HG03103 (cell line): ENCODE results near the gene PTPRM.

ENCODE experiments used
- ATAC-seq: cut with Tn5 transposase; IDR thresholded peaks from one replicate; pipeline ENCODE4 v1.9.1; 2021; ENCODE audit warnings: low read depth; ENCODE audit not compliant: unreplicated experiment

The PTPRM gene

DNA sequence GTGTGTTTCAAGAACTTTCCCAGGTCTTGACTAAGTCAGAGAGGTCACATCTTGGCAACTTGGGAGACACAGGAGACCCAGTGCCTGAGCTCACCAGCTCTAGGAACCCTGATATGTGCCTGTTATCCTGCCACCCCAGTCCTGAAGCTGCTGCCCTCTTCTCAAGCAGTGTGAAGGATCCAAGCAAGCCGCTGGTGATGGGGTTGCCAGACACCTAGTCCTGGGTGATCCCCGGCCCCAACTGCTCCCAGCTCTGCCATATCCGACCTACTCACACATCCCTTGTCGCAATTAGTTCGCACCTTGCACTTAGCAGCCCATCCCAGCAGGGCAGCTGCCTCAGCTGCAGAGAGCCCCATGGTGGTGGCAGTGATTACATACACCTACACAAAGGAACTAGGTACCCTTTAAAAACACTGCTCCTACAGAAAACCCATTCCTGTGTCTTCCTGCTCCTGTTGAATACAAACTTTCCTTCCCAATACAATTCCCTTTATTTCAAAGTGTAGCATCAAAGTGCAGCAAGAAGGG, 794.9 kb downstream of the PTPRM start:
- no peak for ATAC-seq

DNA sequence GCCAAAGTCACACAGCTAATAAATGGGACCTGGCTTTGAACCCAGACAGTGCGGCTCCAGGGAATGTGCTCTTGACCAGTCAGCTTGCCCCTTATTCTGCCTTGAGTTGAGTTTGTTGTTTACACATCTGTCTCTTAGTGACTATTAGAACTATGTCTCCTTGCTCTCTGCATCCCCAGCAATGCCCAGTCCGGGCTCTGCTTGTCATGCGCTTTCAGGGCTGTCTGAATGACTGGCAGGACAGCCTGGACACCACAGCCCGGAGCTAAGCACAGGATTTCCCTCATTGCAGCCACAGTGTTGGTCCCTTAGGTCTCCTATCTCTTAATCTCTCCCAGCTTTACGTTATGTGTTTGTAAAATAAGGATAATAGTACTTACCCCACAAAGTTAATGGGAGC, 795.7 kb downstream of the PTPRM start:
- ATAC-seq: no peak

DNA sequence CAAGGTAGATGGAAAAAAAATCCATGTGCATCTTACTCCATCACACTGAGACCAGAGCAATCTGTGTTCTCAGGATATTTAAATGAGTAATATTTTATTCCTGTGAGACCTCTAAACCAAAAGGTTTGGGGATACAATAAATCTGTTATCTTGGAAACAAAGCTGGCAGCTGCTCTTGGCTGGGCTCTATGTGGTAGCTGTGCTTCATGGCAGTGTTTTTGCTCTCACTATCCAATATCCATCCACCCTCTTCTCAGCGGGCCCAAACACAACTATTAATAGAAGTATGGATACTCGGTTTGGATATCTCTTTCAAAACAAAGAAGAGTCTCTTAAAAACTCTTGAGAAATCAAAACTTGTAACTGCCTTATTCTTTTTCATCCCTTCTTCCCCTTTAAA, 797.3 kb downstream of the PTPRM start:
- ATAC-seq: no peak

DNA sequence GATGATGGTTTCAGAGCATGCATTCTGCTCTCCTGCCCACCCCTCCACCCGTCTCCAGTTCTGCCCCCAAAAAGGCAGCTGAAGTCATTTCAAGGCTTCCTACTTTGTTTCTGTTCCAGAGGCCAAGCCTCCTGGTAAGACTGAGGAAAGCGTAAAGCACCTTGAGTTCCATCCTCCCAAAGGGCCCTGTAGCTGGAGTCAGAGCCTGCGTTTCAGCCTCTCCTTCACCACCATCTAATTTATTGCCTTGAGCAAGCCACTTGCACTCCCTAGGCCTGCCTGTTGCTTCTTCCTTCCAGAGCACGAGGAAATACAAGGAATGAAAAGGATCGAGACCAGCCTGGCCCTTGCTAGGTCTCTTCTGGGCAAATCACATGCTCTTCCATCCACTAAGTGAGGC, 797.9 kb downstream of the PTPRM start:
- no peak for ATAC-seq

DNA sequence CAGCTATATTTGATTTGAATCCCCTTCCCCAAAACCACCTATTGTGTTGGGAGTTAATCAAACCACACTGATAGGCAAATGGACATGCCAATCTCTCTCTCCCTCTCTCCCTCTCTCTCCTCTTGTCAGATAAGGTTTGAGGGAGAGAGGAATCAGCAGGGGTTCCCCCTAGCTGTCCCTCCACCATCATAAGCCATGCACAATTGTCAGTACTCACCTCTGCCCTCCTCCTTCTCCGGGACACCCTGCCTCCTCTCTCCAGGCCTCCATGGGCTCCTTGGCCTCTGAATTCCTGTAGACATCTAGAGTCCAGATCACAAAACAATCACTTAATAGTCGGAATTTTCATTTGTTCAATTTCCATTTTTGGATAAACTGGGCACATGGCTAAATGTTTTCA, 798.4 kb downstream of the PTPRM start:
- ATAC-seq: no peak

DNA sequence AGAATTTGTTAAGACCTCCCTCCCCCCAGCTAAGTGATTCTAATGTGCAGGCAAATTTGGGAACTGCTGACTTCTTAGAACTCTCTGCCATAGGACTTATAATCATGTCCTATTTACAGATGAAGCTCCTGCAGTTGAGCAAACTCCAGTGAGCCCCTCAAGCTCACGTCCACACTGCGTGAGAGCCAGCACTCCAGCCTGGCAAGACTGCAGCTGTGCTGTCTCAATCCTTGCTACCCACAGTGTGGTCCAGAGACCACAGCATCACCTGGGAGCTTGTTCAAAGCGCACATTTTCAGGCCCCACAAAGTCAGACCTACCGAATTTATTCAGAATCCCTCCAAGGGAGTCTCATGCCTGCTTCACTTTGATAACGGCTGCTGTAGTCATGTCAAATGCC, 799.0 kb downstream of the PTPRM start:
- no peak for ATAC-seq

DNA sequence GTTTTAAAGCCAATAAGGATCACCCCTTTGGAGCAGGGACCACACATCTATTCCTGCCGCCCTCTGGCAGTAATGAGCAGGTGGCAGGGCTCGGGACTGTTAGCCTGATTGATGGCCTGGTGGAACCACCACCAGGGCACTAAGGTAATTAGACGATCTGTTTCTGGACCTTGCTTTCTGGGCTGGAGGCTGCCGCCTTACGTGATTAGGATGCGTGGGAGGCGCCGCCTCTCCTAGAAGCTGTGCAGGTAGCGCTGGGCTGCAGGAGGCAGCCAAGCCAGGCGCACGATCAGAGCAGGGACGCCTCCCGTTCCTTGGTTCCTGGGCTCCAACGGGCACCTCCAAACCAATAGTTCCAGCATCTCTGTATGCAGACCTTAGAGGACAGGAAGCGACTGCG, 799.5 kb downstream of the PTPRM start:
- ATAC-seq: no peak

DNA sequence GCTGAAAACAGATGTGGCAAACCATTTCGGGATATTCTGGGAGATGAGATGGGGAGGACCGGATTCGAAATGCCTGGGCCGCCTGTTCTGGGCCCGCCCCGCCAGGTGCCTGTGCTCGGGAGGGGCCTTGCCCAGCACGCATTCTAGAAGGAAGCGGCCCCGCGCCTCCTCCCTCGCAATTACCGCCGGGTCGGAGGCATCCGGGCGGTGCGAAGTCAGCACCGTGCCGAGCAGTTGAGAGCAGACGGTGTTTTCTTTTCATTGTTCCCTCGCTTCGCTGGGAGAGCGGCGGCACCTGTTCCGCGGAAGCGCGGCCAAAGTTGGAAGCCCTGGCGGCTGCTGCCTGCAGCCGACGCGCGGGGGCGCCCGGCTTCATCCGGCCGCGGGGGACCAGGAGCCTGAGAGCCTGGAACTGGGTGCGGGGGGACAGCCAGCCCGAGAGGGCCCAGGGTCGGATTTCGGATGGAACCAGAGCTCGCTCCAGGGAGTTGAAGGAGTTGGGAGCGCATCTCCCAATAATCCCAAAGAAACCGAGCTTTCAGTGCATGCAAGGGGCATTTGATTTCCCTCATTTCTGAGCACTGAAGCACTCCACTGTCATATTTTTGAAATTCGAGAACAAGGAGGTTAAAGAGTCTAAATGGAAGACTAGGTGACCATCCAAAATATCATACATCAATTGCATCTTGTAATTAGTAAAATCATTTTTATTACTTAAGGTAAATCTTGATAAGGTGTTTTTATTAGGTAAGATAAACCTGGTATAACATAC, 800.3 kb downstream of the PTPRM start:
- no peak for ATAC-seq

DNA sequence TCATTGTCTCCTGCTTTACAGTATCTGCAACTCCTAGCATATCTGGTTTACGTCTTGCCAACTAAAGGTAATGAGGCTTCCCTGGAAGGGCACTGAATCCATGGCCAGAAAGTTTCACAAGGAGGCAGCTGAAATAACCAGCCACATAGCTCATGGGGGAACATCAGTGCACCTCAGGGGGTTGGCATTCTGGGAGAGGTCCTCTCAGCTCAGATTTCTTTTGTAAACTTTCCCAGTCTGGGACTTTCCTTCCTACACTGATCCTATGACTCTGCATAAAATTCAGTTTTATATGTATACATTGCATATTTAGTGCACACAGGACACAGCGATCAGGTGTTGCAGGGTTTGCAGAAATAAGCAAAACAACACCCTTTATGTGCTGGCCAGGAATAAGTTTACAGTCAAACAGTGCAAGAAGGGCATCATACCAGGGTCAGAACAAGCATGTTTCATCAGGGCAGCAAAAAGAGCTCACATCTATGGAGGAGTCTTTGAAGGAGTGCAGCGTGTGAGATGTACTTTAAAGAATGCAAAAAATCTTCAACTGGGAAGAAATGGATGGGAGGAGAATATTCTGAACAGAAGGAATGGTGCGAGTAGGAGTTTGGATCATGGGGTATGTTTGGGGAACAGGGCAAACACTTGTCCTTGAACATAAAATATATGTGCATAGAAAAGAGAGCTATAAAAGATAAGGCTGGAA, 801.5 kb downstream of the PTPRM start:
- no peak for ATAC-seq

DNA sequence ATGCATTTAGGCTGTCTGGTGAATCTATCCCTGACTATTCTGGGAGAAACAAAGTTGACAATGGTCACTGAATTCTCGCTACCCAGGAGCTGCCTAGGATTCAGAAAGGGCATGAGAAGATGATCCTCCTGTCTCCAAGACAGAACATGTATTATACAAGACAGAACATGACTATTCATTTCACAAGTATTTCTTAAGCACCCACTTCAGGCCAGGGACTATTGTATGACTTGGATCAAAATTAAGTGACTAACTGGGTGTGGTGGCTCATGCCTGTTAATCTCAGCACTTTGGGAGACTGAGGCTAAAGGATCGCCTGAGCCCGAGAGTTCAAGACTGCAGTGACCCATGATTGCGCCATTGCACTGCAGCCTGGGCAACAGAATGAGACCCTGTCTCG, 806.4 kb downstream of the PTPRM start:
- ATAC-seq: no peak

DNA sequence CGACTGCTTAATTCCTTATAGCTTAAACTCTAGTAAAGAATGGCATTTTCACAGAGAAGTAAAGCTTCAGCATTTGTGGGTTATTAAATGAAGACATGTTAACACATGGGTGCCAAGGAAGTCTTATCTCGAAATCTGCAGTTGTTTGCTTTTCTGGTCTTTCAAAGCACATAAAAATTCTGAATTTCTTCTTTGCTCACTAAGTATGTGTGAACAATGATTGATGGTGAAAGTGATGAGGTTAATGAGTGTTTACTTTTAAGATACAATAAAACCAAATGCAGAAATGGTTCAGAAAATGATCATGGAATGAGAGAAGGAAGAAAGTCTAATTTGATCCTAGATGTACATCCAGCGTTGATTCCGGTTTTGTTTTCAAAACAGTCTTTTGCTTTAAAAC, 807.6 kb downstream of the PTPRM start:
- ATAC-seq: no peak

DNA sequence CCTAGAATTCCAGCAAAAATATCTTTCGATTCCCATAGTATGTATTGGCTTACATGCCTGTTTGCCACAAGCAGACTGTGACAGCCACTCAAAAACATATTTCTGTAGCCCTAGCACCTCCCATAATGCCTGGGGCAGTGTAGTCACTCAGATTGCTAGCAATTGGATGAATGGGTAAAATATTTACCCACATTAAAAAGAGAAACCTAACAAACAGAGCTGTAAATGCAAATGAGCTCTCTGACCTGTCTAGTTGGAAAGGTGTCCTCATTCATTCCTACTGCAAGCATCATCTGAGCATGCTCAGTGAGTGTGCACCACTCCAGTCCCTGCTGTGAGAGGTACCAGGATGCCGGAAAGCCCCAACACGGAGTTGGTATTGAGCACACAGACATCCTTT, 808.1 kb downstream of the PTPRM start:
- ATAC-seq: no peak

DNA sequence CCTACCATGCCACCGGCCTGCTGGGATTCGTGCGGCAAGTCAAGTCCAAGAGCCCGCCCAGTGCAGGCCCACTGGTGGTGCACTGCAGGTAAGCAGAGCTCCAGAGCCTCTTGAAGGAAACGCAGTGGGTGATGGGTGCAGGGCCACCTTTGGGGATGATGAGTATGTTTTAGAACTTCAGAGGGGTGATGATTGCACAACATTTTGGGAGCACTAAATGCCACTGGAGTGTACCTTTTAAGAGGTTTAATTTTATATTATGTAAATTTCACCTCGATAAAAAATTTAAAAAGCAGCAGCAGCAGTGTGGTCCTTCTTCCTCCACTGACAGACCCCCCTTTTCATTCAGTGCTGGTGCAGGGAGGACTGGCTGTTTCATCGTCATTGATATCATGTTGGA, 809.0 kb downstream of the PTPRM start:
- no peak for ATAC-seq

DNA sequence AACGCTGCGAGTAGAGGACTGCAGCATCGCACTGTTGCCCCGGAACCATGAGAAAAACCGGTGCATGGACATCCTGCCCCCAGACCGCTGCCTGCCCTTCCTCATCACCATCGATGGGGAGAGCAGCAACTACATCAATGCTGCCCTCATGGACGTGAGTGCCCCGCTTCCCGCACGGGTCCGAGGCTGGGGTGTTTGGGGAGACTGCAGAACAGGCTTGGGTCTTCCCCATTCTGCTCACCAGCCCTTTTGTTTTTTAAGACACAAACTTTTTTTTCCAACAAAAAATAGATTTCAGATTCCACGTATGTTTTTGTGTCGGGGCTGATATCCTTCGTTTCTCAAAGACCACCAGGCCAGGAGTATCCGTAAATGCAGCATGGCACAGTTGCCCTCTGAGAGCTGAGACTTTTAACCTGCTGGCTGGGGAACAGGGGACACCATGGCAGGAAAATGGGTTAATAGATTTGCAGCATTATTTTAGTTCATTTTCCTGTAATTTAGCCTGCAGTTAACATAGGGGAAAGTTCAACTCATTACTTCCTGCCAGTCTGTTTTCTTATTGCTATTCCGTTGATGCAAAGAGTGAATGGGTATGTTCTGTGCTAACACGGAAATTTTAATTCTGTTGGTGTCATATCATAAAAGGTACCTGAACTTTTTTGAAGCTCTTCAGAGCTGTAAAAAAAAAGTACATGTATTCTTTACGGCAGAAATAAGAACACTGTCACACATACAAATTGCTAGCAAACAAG, 812.2 kb downstream of the PTPRM start:
- ATAC-seq: no peak

DNA sequence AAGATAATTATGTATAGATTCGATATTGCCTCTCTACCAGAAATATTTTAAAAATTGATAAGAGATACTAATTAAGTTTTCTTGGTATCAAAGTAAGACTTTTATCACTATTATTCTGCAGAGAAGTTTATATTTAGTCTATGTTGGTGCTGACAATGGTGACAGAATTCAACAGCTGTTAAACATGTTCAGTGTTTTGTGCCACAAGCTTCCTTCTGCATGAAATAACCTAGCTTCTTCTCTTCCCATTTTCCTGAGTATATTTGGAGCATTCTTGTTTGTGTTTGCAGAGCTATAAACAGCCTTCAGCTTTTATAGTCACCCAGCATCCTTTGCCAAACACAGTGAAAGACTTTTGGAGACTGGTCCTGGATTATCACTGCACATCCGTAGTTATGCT, 812.9 kb downstream of the PTPRM start:
- ATAC-seq: no peak

DNA sequence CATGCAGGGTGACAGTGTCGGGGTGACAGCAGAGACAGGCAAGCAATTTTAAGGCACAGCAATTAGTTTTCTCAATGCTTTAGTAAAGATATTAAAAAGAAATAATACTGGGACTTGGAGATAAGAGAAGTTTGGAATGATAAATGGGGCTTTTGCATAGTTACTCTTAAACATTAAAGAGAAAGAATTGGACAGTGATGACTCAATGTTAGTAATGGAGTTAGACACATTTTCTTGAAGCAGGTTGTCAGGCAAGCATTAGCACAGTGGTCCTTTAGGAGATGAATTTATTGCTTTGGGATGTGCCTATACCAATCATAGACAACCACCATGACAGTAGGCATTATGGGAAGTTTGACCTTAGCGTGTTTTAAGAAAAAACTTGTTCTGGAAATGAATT, 813.8 kb downstream of the PTPRM start:
- no peak for ATAC-seq

DNA sequence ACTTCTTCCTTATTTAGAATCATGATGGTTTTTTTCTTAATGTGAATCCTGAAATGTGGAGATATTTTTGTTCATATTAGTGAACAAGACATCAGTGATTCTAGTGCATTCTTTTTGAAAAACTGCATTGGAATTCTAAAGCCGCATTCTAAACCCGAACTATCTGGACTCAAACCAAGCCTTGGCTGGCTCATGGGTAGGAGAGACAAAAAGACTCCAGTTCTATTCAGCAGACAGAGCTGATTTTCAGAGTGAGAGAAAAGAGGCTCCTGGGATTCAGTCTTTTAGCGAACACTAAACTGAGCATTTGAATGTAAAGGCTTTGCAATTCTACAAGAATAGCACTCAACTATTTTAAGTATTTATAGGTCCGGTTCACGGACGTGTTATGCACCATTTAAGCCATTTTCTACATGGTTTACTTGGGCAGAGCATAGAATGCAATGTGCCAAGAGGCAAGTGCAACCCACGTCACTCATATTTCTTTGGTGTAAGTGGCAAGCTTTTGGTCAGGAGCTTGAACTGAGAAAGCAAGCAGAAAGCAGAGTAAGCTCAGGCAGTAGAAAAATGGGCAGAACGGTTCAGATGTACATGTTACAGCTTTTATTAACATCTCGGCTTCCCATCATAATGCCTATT, 814.8 kb downstream of the PTPRM start:
- ATAC-seq: no peak

DNA sequence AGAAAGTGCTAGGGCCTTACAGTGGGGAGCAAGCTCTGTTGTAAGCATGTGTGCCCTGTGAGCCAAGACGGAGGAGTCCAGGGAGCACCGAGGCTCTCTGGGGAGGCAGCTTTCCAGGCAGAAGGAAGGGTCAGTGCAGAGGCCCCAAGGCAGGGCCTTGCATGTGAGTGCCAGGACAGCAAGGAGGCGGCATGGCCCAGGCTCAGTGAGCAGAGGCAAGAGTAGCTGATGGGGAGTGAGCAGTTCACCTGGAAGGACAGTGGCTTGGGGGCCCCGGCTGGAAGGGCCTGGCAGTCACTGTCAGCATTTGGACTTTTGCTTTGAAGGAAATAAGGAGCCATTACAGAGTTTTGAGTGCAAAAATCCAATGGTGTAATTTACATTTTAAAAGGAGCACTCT, 818.3 kb downstream of the PTPRM start:
- ATAC-seq: no peak

DNA sequence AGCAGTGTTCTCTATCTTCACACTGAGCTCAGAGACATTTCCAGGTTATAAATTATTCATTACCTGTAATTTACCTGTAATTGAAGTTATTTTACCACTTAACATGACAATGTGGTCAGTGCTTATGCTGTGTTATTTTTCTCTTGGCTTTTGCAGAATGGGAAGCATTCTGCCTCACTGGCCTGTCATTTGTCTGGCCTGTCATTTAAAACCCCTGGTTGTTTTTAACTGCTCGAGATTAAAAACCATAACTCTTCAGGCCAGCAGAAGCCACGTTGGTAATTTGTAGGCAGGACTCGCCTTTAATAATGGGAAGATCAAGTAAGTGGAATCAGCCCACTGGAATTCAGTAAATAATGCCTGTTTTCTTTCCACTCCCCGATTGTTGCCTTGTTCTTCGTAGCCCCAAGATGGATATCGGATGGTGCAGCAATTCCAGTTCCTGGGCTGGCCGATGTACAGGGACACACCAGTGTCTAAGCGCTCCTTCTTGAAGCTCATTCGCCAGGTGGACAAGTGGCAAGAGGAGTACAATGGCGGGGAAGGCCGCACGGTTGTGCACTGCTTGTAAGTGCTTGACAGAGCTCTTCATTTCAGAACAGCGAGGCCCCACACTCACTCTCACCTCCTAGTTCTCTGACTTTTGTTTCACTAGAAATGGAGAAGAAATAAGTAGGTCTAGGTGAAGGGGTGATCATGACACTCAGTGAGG, 819.7 kb downstream of the PTPRM start:
- ATAC-seq: no peak
